ENCODE data around the gene OR4F3. TPM values are rescaled to one million over a fixed set of nuclear protein-coding genes. Genes with fewer than 3 reads are reported as not detected.
"Not testable (repeated sequence)": the region's sequence is repeated elsewhere in the genome, so short reads cannot be mapped to it uniquely, and the experiment has no call there.

Gene OR4F3
- total RNA-seq (ENCODE audit: unreplicated experiment): not detected
- long read RNA-seq: 0 reads

GRCh38 chr5:181366968-181367367, at the start of gene OR4F3:
TSS of gene OR4F3 (plus strand) at chr5:181367268.
- H3K4me3 Mint-ChIP-seq (ENCODE audit: unreplicated experiment); H3K27ac Mint-ChIP-seq (ENCODE audit: unreplicated experiment); H3K9me3 Mint-ChIP-seq (ENCODE audit: unreplicated experiment); H3K4me1 Mint-ChIP-seq (ENCODE audit: low read depth, unreplicated experiment); H3K27me3 Mint-ChIP-seq (ENCODE audit: unreplicated experiment); DNase-seq; H3K36me3 Mint-ChIP-seq (ENCODE audit: unreplicated experiment): not testable (repeated sequence)

Other genes starting within 250 kb of the OR4F3 start
- not detected for gene OR2V1, start 236.1 kb upstream of the OR4F3 start, total RNA-seq (ENCODE audit: unreplicated experiment)
- not detected for gene OR2V2, start 219.7 kb upstream of the OR4F3 start, total RNA-seq (ENCODE audit: unreplicated experiment)
- 0.93 TPM for gene TRIM7, start 162.1 kb upstream of the OR4F3 start, total RNA-seq (ENCODE audit: unreplicated experiment)
- gene TRIM41, start 144.0 kb upstream of the OR4F3 start, total RNA-seq (ENCODE audit: unreplicated experiment): 28.8 TPM
- gene RACK1, start 123.4 kb upstream of the OR4F3 start, total RNA-seq (ENCODE audit: unreplicated experiment): 1,397 TPM
- 15.7 TPM for gene TRIM52, start 106.1 kb upstream of the OR4F3 start, total RNA-seq (ENCODE audit: unreplicated experiment)